ENCODE data around the gene KAZALD1. TPM values are rescaled to one million over a fixed set of nuclear protein-coding genes. Genes with fewer than 3 reads are reported as not detected.

KAZALD1 gene
- total and polyA plus RNA-seq, 2 donors (not counting 1 experiment from before 2014, with no cell fraction given): 0.34 to 0.37 TPM

DNA sequence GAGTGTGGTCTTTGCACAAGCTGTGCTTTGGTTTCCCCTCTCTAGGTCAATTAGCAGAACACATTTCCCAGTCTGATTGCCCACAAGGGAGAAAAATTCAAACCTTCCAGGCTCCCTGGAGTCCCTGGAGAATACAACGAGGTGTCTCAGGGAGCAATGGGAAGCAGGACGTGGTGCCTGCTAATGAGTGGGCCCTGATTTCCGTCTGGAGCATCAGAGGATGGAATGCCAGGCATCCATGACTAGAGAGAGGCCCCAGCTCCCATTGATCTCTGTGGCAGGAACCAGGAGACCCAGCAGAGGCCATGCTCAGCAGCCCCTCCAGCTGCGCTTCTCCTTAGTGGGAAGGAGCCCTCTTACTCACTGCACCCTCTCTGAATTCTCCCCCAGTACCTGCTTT lies 36.1 kb downstream of the KAZALD1 start:
- ChIA-PET POLR2A (no interaction called here), CTCF (interaction anchor here (1.2 to 13.9 kb wide), 9 partner anchors 9 to 66 kb away, joined by 3 to 347 read pairs (median 15); no protein-coding TSS in a partner anchor)
- 66% methylated on average over 4 of the region's 4 CpGs for WGBS (ENCODE audit: insufficient coverage)
- TF ChIP-seq, protein P1, sequence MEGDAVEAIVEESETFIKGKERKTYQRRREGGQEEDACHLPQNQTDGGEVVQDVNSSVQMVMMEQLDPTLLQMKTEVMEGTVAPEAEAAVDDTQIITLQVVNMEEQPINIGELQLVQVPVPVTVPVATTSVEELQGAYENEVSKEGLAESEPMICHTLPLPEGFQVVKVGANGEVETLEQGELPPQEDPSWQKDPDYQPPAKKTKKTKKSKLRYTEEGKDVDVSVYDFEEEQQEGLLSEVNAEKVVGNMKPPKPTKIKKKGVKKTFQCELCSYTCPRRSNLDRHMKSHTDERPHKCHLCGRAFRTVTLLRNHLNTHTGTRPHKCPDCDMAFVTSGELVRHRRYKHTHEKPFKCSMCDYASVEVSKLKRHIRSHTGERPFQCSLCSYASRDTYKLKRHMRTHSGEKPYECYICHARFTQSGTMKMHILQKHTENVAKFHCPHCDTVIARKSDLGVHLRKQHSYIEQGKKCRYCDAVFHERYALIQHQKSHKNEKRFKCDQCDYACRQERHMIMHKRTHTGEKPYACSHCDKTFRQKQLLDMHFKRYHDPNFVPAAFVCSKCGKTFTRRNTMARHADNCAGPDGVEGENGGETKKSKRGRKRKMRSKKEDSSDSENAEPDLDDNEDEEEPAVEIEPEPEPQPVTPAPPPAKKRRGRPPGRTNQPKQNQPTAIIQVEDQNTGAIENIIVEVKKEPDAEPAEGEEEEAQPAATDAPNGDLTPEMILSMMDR (IDR thresholded peaks at IDR 0.05): no peak
- TF ChIP-seq EZH2 (IDR thresholded peaks at IDR 0.05; ENCODE audit: borderline replicate concordance, insufficient read depth, low read depth, low read length, poor library complexity, severe bottlenecking): no peak
- H3K79me2 ChIP-seq (ENCODE audit: control insufficient read depth, insufficient read depth, low read length): no peaks in the 10 kb centered on the region
- no peak overlapping the region for H3K4me2 ChIP-seq (replicated peaks; ENCODE audit: low read depth, low read length, poor library complexity, severe bottlenecking)
- no peak overlapping the region for H3K4me3 ChIP-seq (ENCODE audit: control extremely low read depth in 1 of 5, extremely low read depth in 1 of 5, insufficient read depth in 1 of 5, low read depth in 2 of 5, low read length in 4 of 5)
- H4K20me1 ChIP-seq (ENCODE audit: control insufficient read depth, insufficient read depth, low read length, poor library complexity, severe bottlenecking): no peaks in the 10 kb centered on the region
- Mint-ChIP-seq H3K27ac (no peak overlapping the region), H3K27me3 (peaks cover 51% of the 10 kb centered on the region), H3K4me1 (peaks cover 2% of the 10 kb centered on the region), H3K9me3 (ENCODE audit: insufficient read depth) (no peaks in the 10 kb centered on the region), H3K4me3 (no peak overlapping the region)
- no peak overlapping the region for H2AFZ ChIP-seq (ENCODE audit: insufficient read depth, low read depth, low read length, poor library complexity, severe bottlenecking)
- ATAC-seq (ENCODE audit: low read depth) (no peak), DNase-seq (no peak)
- no peaks in the 10 kb centered on the region for H3K4me1 ChIP-seq (ENCODE audit: control insufficient read depth in 2 of 2, insufficient read depth in 2 of 2, low read length in 2 of 2)
- intact Hi-C loops (cut with micrococcal nuclease): loop anchor here (5.0 kb wide), 1 partner anchor 474 kb away; no protein-coding TSS in a partner anchor
- peaks cover 0 to 12% (median 0%) of the 10 kb centered on the region in 3 donors for H3K9me3 ChIP-seq (ENCODE audit: control extremely low read depth in 1 of 3, control insufficient read depth in 2 of 3, insufficient read depth in 1 of 3, low read length in 2 of 3)
- H3K36me3 ChIP-seq (replicated peaks in 1 of 2; ENCODE audit: control extremely low read depth in 1 of 2, control insufficient read depth in 1 of 2, extremely low read depth in 1 of 2, insufficient read depth in 2 of 2, low read length in 1 of 2): no peaks in the 10 kb centered on the region
- H3K9ac ChIP-seq (ENCODE audit: low read length): no peak overlapping the region
- H3K27ac ChIP-seq (ENCODE audit: low read length in 2 of 2): no peak overlapping the region
- peaks cover 0 to 82% (median 8%) of the 10 kb centered on the region in 4 experiments for H3K27me3 ChIP-seq (replicated peaks in 1 of 4; ENCODE audit: control extremely low read depth in 1 of 4, control insufficient read depth in 3 of 4, insufficient read depth in 4 of 4, low read length in 3 of 4)

DNA sequence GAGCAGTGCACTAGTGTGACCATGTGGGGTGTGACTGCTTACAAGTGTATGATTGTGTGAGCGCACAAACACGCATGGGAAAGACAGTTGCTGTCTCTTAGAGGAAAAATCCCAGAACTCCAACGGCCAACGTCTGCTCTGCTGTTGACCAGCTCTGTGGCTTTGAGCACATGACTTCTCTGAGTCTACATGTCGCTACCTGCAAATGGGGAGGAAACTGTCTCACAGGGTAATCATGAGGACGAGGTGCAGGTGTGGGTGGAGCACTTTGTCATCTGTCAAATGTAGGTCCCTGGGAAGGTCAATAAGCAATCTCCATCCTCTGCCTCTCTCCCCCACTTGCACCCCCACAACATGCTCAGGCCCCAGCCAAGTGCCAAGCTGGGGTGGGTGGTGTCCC lies 38.1 kb downstream of the KAZALD1 start:
- Histone ChIP-seq H3K27me3 (replicated peaks in 1 of 4; ENCODE audit: control extremely low read depth in 1 of 4, control insufficient read depth in 3 of 4, insufficient read depth in 4 of 4, low read length in 3 of 4) (peaks cover 0 to 74% (median 6%) of the 10 kb centered on the region in 4 experiments), H3K4me1 (ENCODE audit: control insufficient read depth in 2 of 2, insufficient read depth in 2 of 2, low read length in 2 of 2) (no peaks in the 10 kb centered on the region), H3K36me3 (replicated peaks in 1 of 2; ENCODE audit: control extremely low read depth in 1 of 2, control insufficient read depth in 1 of 2, extremely low read depth in 1 of 2, insufficient read depth in 2 of 2, low read length in 1 of 2) (no peaks in the 10 kb centered on the region), H3K27ac (ENCODE audit: low read length in 2 of 2) (no peak overlapping the region), H3K9me3 (ENCODE audit: control extremely low read depth in 1 of 3, control insufficient read depth in 2 of 3, insufficient read depth in 1 of 3, low read length in 2 of 3) (peaks cover 0 to 9% (median 0%) of the 10 kb centered on the region in 3 donors), H3K4me2 (replicated peaks; ENCODE audit: low read depth, low read length, poor library complexity, severe bottlenecking) (no peak overlapping the region), H3K9ac (ENCODE audit: low read length) (no peak overlapping the region), H2AFZ (ENCODE audit: insufficient read depth, low read depth, low read length, poor library complexity, severe bottlenecking) (no peak overlapping the region), H3K79me2 (ENCODE audit: control insufficient read depth, insufficient read depth, low read length) (no peaks in the 10 kb centered on the region), H4K20me1 (ENCODE audit: control insufficient read depth, insufficient read depth, low read length, poor library complexity, severe bottlenecking) (no peaks in the 10 kb centered on the region), H3K4me3 (ENCODE audit: control extremely low read depth in 1 of 5, extremely low read depth in 1 of 5, insufficient read depth in 1 of 5, low read depth in 2 of 5, low read length in 4 of 5) (no peak overlapping the region)
- TF ChIP-seq, protein P1 (IDR thresholded peaks at IDR 0.05): no peak
- TF ChIP-seq EZH2 (IDR thresholded peaks at IDR 0.05; ENCODE audit: borderline replicate concordance, insufficient read depth, low read depth, low read length, poor library complexity, severe bottlenecking): no peak
- intact Hi-C loops (cut with micrococcal nuclease): loop anchor here (5.0 kb wide), 1 partner anchor 472 kb away; no protein-coding TSS in a partner anchor
- Mint-ChIP-seq H3K27me3 (peaks cover 47% of the 10 kb centered on the region), H3K4me3 (no peak overlapping the region), H3K27ac (no peak overlapping the region), H3K9me3 (ENCODE audit: insufficient read depth) (no peaks in the 10 kb centered on the region), H3K4me1 (peaks cover 2% of the 10 kb centered on the region)
- CTCF ChIA-PET: interaction anchor here (13.9 kb wide), 1 partner anchor 40 kb away, joined by 347 read pairs; no protein-coding TSS in a partner anchor
- DNase-seq: no peak
- WGBS (ENCODE audit: insufficient coverage): 70% methylated on average over 5 of the region's 6 CpGs
- POLR2A ChIA-PET: no interaction called here
- ATAC-seq (ENCODE audit: low read depth): no peak

Measured in B cell (primary cell).